A549 (cell line): Measurements from ENCODE around the gene PRSS57. TPM values are rescaled to one million over a fixed set of nuclear protein-coding genes. Genes with fewer than 3 reads are reported as not detected.

Experiments used
- ATAC-seq, 2 experiments: fragments of 200-7000 bp in 1 of 2; fragments of >200 bp in 1 of 2; cut with Nextera tagmentation in 1 of 2; cut with Tn5 transposase in 1 of 2; 3 replicates each; pipeline versions ENCODE4 v1.8.0 to v1.9.1; 2018 to 2020; ENCODE audit warnings: mild to moderate bottlenecking in 1 of 2, moderate library complexity in 1 of 2
- CTCF ChIA-PET: fragments of 300-600 bp; sonication (Branson Sonifier 250); formaldehyde crosslinking; extraction: SDS; loops from one replicate; lab custom pipeline; 2021; ENCODE audit warnings: antibody characterized with exemption, inconsistent platforms; lab: Yijun Ruan, JAX
- POLR2A ChIA-PET: fragments of 350-600 bp; formaldehyde crosslinking; extraction: SDS; loops from one replicate; lab custom pipeline; 2021; ENCODE audit warnings: antibody characterized with exemption, inconsistent platforms; lab: Yijun Ruan, JAX
- DNase-seq, 2 experiments: peaks; one replicate each; pipeline versions ENCODE4 v3.0.0 to v3.0.0-alpha.2; 2011 to 2016; ENCODE audit warnings: low read depth in 1 of 2, low spot score in 1 of 2
- FAIRE-seq: peaks from 2 replicates; lab custom pipeline; 2011; peaks lifted over from hg19 to GRCh38; lab: Jason Lieb, UNC
- H3K27ac ChIP-seq, 2 experiments: fragments of >200 bp; sonication (Bioruptor Twin); formaldehyde crosslinking; 3 replicates each; pipeline ENCODE4 v1.5.1; 2016 to 2017
- H3K4me1 ChIP-seq: fragments of >200 bp; sonication (Bioruptor Twin); formaldehyde crosslinking; 3 replicates; pipeline ENCODE4 v1.6.1; 2016
- H3K4me2 ChIP-seq: fragments of >200 bp; sonication (Bioruptor Twin); formaldehyde crosslinking; 3 replicates; pipeline ENCODE4 v1.6.1; 2016
- H3K4me3 ChIP-seq: fragments of >200 bp; sonication (Bioruptor Twin); formaldehyde crosslinking; 3 replicates; pipeline ENCODE4 v1.5.1; 2016
- H3K9me3 ChIP-seq: fragments of >200 bp; sonication (Bioruptor Twin); formaldehyde crosslinking; 3 replicates; pipeline ENCODE4 v1.6.1; 2016
- ATOH8 ChIP-seq: fragments of 250-450 bp; sonication (Bioruptor Pico); IDR thresholded peaks from 2 replicates; pipeline ENCODE4 v1.5.0; 2020; ENCODE audit warnings: low read depth, mild to moderate bottlenecking, moderate library complexity
- BCL3 ChIP-seq: fragments of >200 bp; sonication (Bioruptor Twin); formaldehyde crosslinking; IDR thresholded peaks from 3 replicates; pipeline ENCODE4 v1.6.1; 2016
- CBX2 ChIP-seq: fragments of 200-600 bp; sonication (generic); IDR thresholded peaks from 2 replicates; pipeline ENCODE4 v1.6.1; 2016; ENCODE audit warnings: low read depth, mild to moderate bottlenecking, borderline replicate concordance
- CBX8 ChIP-seq: fragments of 200-600 bp; sonication (generic); IDR thresholded peaks from 2 replicates; pipeline ENCODE4 v1.6.1; 2016
- CHD2 ChIP-seq: fragments of 150-350 bp; IDR thresholded peaks from 2 replicates; pipeline ENCODE4 v1.6.1; 2014; ENCODE audit warnings: low read length; ENCODE audit not compliant: partially characterized antibody
- CHD4 ChIP-seq: fragments of 200-600 bp; sonication (generic); IDR thresholded peaks from 2 replicates; pipeline ENCODE4 v1.6.1; 2016; ENCODE audit warnings: antibody characterized with exemption, mild to moderate bottlenecking, borderline replicate concordance
- EHMT2 ChIP-seq: fragments of 200-600 bp; sonication (generic); IDR thresholded peaks from 2 replicates; pipeline ENCODE4 v1.6.1; 2016; ENCODE audit warnings: antibody characterized with exemption, low read depth, mild to moderate bottlenecking, moderate library complexity
- ELK1 ChIP-seq: fragments of 150-350 bp; IDR thresholded peaks from 2 replicates; pipeline ENCODE4 v1.6.1; 2014; ENCODE audit warnings: low read depth, mild to moderate bottlenecking, low read length
- ESRRA ChIP-seq: fragments of 150-350 bp; IDR thresholded peaks from 2 replicates; pipeline ENCODE4 v1.6.1; 2014; ENCODE audit warnings: mild to moderate bottlenecking, low read length, borderline replicate concordance
- GATA3 ChIP-seq: IDR thresholded peaks from 2 replicates; pipeline ENCODE4 v1.6.1; 2012; ENCODE audit warnings: borderline replicate concordance
- HDAC2 ChIP-seq: fragments of 200-600 bp; sonication (generic); IDR thresholded peaks from 2 replicates; pipeline ENCODE4 v1.6.1; 2016
- HES2 ChIP-seq: fragments of >200 bp; sonication (Bioruptor Twin); formaldehyde crosslinking; IDR thresholded peaks from 2 replicates; pipeline ENCODE4 v1.6.1; 2016
- HEYL ChIP-seq: fragments of 250-450 bp; sonication (Bioruptor Pico); IDR thresholded peaks from 2 replicates; pipeline ENCODE4 v1.8.0; 2021; ENCODE audit warnings: mild to moderate bottlenecking, moderate library complexity
- HMGXB4 ChIP-seq: fragments of 250-450 bp; sonication (Bioruptor Pico); IDR thresholded peaks from 2 replicates; pipeline ENCODE4 v1.5.0; 2021; ENCODE audit warnings: mild to moderate bottlenecking, moderate library complexity, borderline replicate concordance
- HOXA7 ChIP-seq: fragments of 250-450 bp; sonication (Bioruptor Pico); IDR thresholded peaks from 2 replicates; pipeline ENCODE4 v1.5.0; 2020; ENCODE audit warnings: mild to moderate bottlenecking, moderate library complexity
- JUNB ChIP-seq: fragments of >200 bp; sonication (Bioruptor Twin); formaldehyde crosslinking; IDR thresholded peaks from 2 replicates; pipeline ENCODE4 v1.6.1; 2016
- KDM1A ChIP-seq: fragments of 200-600 bp; sonication (generic); IDR thresholded peaks from 2 replicates; pipeline ENCODE4 v1.6.1; 2016; ENCODE audit warnings: low read depth, mild to moderate bottlenecking
- MAFK ChIP-seq: fragments of 450-650 bp; IDR thresholded peaks from 2 replicates; pipeline ENCODE4 v1.6.1; 2014; ENCODE audit not compliant: partially characterized antibody
- MAX ChIP-seq: IDR thresholded peaks from 2 replicates; pipeline ENCODE4 v1.6.1; 2012
- MYC ChIP-seq: IDR thresholded peaks from 2 replicates; pipeline ENCODE4 v1.6.1; 2012; ENCODE audit warnings: mild to moderate bottlenecking, inconsistent platforms, low read length, improper control_type of control experiment, borderline replicate concordance
- NPAS2 ChIP-seq: fragments of 250-450 bp; sonication (Bioruptor Pico); IDR thresholded peaks from 2 replicates; pipeline ENCODE4 v1.8.0; 2022; ENCODE audit warnings: mild to moderate bottlenecking, moderate library complexity, borderline replicate concordance
- PBX3 ChIP-seq: IDR thresholded peaks from 2 replicates; pipeline ENCODE4 v1.6.1; 2012
- POLR2A ChIP-seq: IDR thresholded peaks from 2 replicates; pipeline ENCODE4 v1.6.1; 2012; ENCODE audit warnings: mild to moderate bottlenecking, low read length
- POLR2AphosphoS2 ChIP-seq: conservative IDR thresholded peaks from 2 replicates; pipeline ENCODE4 v1.6.1; 2012; ENCODE audit warnings: low read length, improper control_type of control experiment, inconsistent platforms
- RAD21 ChIP-seq, 2 experiments: fragments of >200 bp in 1 of 2; sonication (Bioruptor Twin) in 1 of 2; formaldehyde crosslinking in 1 of 2; IDR thresholded peaks in 1 of 2; conservative IDR thresholded peaks in 1 of 2; 2 replicates in 1 of 2; 3 replicates in 1 of 2; pipeline ENCODE4 v1.6.1; 2012 to 2018; ENCODE audit warnings: inconsistent platforms in 1 of 2
- RCOR1 ChIP-seq: fragments of 150-350 bp; IDR thresholded peaks from 2 replicates; pipeline ENCODE4 v1.6.1; 2014; ENCODE audit warnings: antibody characterized with exemption, low read length, low read depth
- RFX5 ChIP-seq: fragments of 450-650 bp; IDR thresholded peaks from 2 replicates; pipeline ENCODE4 v1.7.1; 2014; ENCODE audit warnings: antibody characterized with exemption, mild to moderate bottlenecking, moderate library complexity
- TP53 ChIP-seq: fragments of 250-450 bp; sonication (Bioruptor Pico); IDR thresholded peaks from 2 replicates; pipeline ENCODE4 v1.5.0; 2021; ENCODE audit warnings: mild to moderate bottlenecking, moderate library complexity
- WGBS: methylation state at CpG from one replicate; pipeline ENCODE4 v1.1.6; 2017; ENCODE audit errors: missing lambda C conversion rate; 5-methylcytosine and 5-hydroxymethylcytosine counted together
- polyA plus RNA-seq, 4 experiments: library from polyadenylated mRNA; depleted of rRNA in 3 of 4; stranded (reverse); fragments of >200 nt; fragmentation: RNase III in 1 of 4; extraction: RNeasy Plus Mini Kit Qiagen cat#74134 plus additional on column Dnase treatment in 1 of 4; gene quantifications; 2 replicates in 3 of 4; 3 replicates in 1 of 4; pipeline ENCODE4 v1.2.3, GENCODE V29; 2011 to 2017

The PRSS57 gene
- polyA plus RNA-seq, 2 of the 4 experiments (the other 2 are of a cell fraction) = 0.10 TPM; not detected in 1

- no peak for TF ChIP-seq GATA3
- no peak for TF ChIP-seq ATOH8
These were observed 49.1 kb downstream of the PRSS57 start (continued) for GRCh38 chr19:645912-646778.

GRCh38 chr19:644789-645188 is 50.5 kb downstream of the PRSS57 start:
- Histone ChIP-seq H3K4me1 (no peaks in the 10 kb centered on the region), H3K9me3 (no peaks in the 10 kb centered on the region), H3K4me2 (no peak overlapping the region), H3K4me3 (no peak overlapping the region), H3K27ac (no peak overlapping the region)
- CTCF ChIA-PET = interaction anchor here (2.0 kb wide), 1 partner anchor 61 kb away, joined by 6 read pairs; no protein-coding TSS in a partner anchor
- no peak for DNase-seq
- 100% methylated on average over 1 of the region's 14 CpGs for WGBS
- no peak for FAIRE-seq
- POLR2A ChIA-PET = no interaction called here
- TF ChIP-seq RCOR1 = no peak
- no peak for TF ChIP-seq GATA3
- no peak for TF ChIP-seq EHMT2
- TF ChIP-seq CHD4 = no peak
- TF ChIP-seq KDM1A = no peak
- no peak for TF ChIP-seq PBX3
- no peak for TF ChIP-seq POLR2AphosphoS2
- no peak for TF ChIP-seq RAD21 (conservative IDR thresholded peaks at IDR 0.05 in 1 of 2, IDR thresholded peaks at IDR 0.05 in 1 of 2)
- no peak for TF ChIP-seq ATOH8
- no peak for TF ChIP-seq HES2
- no peak for TF ChIP-seq BCL3
- no peak for TF ChIP-seq CBX8
- TF ChIP-seq RFX5 = no peak
- no peak for TF ChIP-seq TP53
- TF ChIP-seq MYC = no peak
- TF ChIP-seq ESRRA = no peak
- TF ChIP-seq JUNB = no peak
- ATAC-seq = no peak

GRCh38 chr19:644363-644762 is 50.9 kb downstream of the PRSS57 start:
- ChIA-PET CTCF (interaction anchor here (2.0 kb wide), 1 partner anchor 60 kb away, joined by 6 read pairs; no protein-coding TSS in a partner anchor), POLR2A (no interaction called here)
- H3K4me2 ChIP-seq = no peak overlapping the region
- H3K9me3 ChIP-seq = no peaks in the 10 kb centered on the region
- DNase-seq (no peak), FAIRE-seq (no peak), ATAC-seq (no peak)
- 82% methylated on average over 18 of the region's 28 CpGs for WGBS
- H3K27ac ChIP-seq = no peak overlapping the region
- H3K4me1 ChIP-seq = no peaks in the 10 kb centered on the region
- H3K4me3 ChIP-seq = no peak overlapping the region
- TF ChIP-seq RAD21 (conservative IDR thresholded peaks at IDR 0.05 in 1 of 2, IDR thresholded peaks at IDR 0.05 in 1 of 2) (no peak), CBX2 (no peak), ELK1 (no peak), MAX (no peak), HOXA7 (CRISPR knock-in tag) (no peak), CBX8 (no peak), MAFK (no peak), NPAS2 (CRISPR knock-in tag) (no peak), CHD2 (no peak), HMGXB4 (CRISPR knock-in tag) (no peak), RCOR1 (no peak), JUNB (no peak), POLR2A (no peak), HDAC2 (no peak), HEYL (no peak)
